HUES48 (cell line): ENCODE results near the gene SPDYE17.
"Not testable (repeated sequence)": the region's sequence is repeated elsewhere in the genome, so short reads cannot be mapped to it uniquely, and the experiment has no call there.

Source experiments
- H3K27ac ChIP-seq: one replicate; pipeline ENCODE4 v1.7.0; 2013; ENCODE audit warnings: low read depth, low read length, inconsistent platforms
- H3K27me3 ChIP-seq: 2 replicates; pipeline ENCODE4 v1.6.1; 2013; ENCODE audit warnings: mild to moderate bottlenecking, low read length; ENCODE audit not compliant: control insufficient read depth, insufficient read depth
- H3K36me3 ChIP-seq: 2 replicates; pipeline ENCODE4 v1.6.1; 2013; ENCODE audit warnings: low read length; ENCODE audit not compliant: control insufficient read depth, insufficient read depth
- H3K4me1 ChIP-seq: 2 replicates; pipeline ENCODE4 v1.6.1; 2013; ENCODE audit warnings: mild to moderate bottlenecking, low read length; ENCODE audit not compliant: control insufficient read depth, insufficient read depth
- H3K4me3 ChIP-seq: 2 replicates; pipeline ENCODE4 v1.5.1; 2013; ENCODE audit warnings: mild to moderate bottlenecking, low read depth, low read length
- H3K9ac ChIP-seq: 2 replicates; pipeline ENCODE4 v1.6.1; 2013; ENCODE audit warnings: mild to moderate bottlenecking, low read depth, low read length, moderate library complexity
- H3K9me3 ChIP-seq: 2 replicates; pipeline ENCODE4 v1.6.1; 2013; ENCODE audit warnings: low read length; ENCODE audit not compliant: control insufficient read depth, insufficient read depth

The SPDYE17 gene

DNA sequence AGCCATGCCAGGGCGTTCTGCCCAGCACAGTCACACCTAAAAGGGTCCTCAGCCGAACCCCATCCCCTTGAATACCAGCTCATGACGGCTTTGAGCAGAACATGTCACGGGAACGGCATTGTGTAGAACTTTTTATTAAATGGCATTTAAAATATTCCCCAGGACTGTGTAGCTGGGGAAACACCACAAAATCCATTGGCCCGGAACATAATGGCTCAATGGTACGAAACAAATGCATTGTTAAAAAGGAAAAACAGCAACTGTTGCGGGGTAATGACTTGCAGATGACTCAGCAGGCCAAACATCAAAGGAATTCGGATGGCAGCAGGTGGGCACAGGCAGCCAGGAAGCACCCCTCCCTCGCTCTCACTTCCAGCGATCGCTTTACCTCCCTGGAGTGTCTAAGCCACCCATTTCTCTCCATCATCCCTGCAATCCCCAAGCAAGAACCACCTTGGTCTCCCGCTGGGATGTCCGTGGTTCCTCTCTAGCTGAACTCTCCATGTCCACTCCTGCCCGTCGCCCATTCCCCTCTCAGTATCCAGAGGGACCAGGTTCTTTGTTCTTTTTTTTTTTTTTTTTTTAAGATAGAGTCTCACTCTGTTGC is 22.0 kb downstream of the SPDYE17 start:
- H3K4me3 ChIP-seq, H3K9ac ChIP-seq, H3K4me1 ChIP-seq, H3K36me3 ChIP-seq, H3K27me3 ChIP-seq, H3K9me3 ChIP-seq: not testable (repeated sequence)
- H3K27ac ChIP-seq = peak overlapping the region; percentile 75

DNA sequence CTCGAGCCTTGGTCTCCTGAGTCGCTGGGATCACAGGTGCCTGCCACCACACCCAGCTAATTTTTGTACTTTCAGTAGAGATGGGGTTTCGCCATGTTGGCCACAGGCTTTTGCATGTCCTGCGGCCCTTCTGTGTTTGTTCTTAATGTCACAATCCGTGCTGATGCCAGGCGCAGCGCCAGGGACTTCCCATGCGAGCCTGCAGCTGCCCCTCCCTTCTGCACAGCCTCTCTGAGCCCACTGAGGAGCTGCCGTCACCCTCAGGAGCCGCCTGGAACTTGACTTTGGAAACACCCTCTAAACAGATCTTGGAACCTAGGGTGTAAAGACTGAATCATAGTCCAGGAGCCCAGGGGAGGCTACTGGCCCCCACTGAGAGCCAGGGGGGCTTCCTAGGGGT is 24.2 kb downstream of the SPDYE17 start:
- not testable (repeated sequence) for H3K9me3 ChIP-seq, H3K4me3 ChIP-seq, H3K27me3 ChIP-seq, H3K27ac ChIP-seq, H3K4me1 ChIP-seq, H3K36me3 ChIP-seq, H3K9ac ChIP-seq

DNA sequence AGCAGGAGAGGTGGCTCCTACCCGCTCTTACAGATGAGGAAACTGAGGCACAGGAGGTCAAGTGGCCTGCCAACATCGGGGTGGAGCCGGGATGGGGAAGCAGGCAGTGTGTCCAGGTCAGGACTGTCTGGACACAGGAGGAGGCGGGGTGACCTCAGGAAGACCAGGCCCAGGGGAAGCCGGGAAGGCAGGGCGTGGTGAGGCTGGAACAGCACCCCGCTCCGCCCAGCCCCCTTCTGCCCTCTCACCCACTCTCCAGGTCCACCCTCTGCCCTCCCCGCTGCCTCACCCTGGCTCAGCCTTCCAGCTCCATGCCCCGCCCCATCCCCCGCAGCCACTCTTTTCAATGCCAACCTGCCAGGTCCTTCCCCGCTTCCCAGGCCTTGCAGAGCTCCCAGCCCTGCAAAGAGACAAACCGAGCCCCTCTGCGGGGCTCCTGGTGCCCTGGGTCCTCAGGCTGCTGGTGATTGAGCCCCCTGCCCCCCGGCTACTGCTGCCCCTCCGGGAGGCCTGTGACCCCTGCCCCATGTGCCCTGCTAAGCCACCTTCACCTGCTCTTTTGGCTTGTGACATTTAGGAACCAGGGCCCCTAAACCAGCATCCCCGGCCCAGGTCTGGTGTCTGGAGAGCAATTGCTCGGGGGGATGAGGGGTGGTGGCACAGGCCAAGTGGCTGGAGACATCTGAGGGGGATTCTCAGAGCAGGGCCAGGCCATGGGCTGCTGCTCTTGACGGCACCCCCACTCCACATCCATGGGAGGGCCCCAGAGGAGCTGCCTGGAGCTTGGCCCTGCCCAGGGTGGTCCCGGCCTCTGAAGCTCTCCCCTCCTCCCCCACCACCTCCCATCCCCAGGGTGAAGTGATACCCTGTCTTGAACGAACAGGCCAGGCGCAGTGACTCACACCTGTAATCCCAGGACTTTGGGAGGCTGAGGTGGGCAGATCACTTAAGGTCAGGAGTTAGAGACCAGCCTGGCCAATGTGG is 25.7 kb downstream of the SPDYE17 start:
- H3K27ac ChIP-seq, H3K9me3 ChIP-seq, H3K4me3 ChIP-seq, H3K36me3 ChIP-seq, H3K4me1 ChIP-seq, H3K9ac ChIP-seq, H3K27me3 ChIP-seq: not testable (repeated sequence)

DNA sequence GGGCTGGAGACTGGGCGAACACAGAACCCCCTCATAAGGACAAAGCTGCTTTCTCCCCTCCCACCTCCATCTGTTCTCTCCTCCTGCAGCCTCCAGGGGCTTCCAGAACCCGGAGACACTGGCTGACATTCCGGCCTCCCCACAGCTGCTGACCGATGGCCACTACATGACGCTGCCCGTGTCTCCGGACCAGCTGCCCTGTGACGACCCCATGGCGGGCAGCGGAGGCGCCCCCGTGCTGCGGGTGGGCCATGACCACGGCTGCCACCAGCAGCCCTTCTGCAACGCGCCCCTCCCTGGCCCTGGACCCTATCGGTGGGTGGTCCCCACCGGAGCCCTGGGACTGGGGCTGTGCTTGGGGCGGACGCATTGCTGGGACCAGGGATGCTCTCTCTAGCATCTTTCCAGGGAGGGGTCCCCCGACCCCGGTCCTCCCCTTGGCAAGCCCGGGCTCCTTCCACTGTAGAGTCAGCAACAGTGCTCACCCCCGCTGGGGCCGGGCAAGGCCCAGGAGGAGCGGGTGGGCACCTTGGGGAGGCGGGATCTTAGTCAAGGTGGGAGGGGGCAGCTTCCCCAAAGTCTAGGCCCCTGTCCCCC is 26.6 kb downstream of the SPDYE17 start:
- H3K4me1 ChIP-seq, H3K4me3 ChIP-seq, H3K9ac ChIP-seq, H3K36me3 ChIP-seq, H3K27me3 ChIP-seq, H3K9me3 ChIP-seq, H3K27ac ChIP-seq: not testable (repeated sequence)

DNA sequence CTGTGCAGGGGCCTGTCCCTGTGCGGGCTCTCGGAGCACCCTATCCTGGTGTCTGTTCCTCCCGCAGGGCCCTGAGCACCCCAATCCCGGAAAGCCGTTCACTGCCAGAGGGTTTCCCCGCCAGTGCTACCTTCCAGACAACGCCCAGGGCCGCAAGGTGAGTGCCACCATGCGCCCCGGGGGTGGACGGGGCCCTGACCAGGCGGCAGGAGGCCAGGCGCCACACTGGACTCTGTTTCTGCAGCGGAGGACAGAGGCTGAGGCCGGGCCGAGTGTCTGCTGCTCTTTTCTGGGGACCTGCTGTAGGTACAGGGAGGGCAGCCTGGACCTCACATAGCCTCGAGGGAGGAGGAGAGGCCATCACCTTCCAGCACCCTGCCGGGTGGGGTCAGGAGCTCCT is 28.0 kb downstream of the SPDYE17 start:
- H3K27me3 ChIP-seq, H3K9ac ChIP-seq: not testable (repeated sequence)

DNA sequence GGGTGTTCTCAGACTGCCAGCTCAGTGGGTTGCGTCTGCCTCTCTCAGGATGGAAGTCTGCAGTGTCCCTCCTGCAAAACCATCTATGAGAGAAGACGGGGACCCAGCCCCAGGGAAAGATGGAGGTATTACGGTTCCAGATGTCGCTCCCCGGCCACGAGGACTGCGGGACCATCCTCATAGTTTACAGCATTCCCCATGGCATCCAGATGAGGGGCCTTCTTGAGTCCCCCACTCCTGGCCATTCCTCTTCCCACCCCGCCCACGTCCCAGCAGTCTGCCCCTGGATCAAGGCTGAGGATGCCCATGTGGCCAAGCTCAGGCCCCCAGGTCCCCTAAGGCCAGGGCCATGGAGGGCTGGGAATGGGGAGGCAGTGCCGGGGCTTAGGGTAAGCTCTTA is 28.9 kb downstream of the SPDYE17 start:
- H3K9ac ChIP-seq, H3K9me3 ChIP-seq, H3K4me1 ChIP-seq, H3K27ac ChIP-seq, H3K27me3 ChIP-seq, H3K4me3 ChIP-seq, H3K36me3 ChIP-seq: not testable (repeated sequence)

More for the DNA sequence above, 28.0 kb downstream of the SPDYE17 start:
- H3K36me3 ChIP-seq, H3K9me3 ChIP-seq, H3K27ac ChIP-seq, H3K4me1 ChIP-seq, H3K4me3 ChIP-seq: not testable (repeated sequence)

DNA sequence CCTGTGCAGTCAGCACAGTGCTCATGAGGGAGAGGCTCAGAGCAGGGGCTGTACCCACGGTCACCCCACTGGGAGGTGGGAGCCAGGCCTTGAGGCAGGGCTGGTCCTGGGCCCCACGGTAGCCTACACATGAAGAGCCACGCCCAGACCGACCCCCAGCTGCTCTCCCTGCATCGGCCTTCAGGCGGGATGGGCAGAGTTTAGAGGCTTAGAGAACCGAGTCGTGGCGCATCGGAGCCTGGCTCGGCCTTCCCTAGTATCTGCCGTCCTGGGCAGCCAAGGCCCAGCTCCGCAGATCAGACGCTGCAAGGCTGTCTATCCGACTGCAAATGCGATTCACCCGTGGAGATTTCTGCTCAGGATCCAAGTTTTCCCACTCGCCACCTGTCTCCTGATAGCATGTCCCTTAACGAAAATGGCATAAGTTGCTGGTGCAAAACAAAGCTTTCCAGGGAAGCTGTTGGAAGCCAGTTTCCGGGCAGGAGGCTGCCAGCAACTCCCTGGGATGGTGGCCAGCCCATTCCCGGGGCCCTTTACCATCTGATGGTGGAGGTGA is 29.4 kb downstream of the SPDYE17 start:
- H3K9ac ChIP-seq, H3K9me3 ChIP-seq, H3K4me1 ChIP-seq, H3K4me3 ChIP-seq, H3K36me3 ChIP-seq, H3K27ac ChIP-seq, H3K27me3 ChIP-seq: not testable (repeated sequence)

DNA sequence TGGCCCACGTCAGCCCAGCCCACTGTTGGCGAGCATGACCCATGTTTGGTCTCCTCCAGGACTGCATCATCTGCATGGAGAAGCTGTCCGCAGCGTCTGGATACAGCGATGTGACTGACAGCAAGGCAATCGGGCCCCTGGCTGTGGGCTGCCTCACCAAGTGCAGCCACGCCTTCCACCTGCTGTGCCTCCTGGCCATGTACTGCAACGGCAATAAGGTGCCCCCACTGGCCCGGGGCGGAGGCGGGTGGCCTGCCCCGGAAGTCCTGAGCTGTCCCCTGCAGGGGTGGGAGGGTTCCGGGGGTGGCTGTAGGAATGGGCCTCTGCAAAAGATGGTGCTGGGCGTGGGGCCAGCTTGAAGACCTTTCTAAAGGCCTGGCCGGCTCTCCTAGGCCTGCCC is 30.1 kb downstream of the SPDYE17 start:
- H3K27ac ChIP-seq, H3K4me1 ChIP-seq, H3K36me3 ChIP-seq, H3K9me3 ChIP-seq, H3K9ac ChIP-seq, H3K4me3 ChIP-seq, H3K27me3 ChIP-seq: not testable (repeated sequence)

DNA sequence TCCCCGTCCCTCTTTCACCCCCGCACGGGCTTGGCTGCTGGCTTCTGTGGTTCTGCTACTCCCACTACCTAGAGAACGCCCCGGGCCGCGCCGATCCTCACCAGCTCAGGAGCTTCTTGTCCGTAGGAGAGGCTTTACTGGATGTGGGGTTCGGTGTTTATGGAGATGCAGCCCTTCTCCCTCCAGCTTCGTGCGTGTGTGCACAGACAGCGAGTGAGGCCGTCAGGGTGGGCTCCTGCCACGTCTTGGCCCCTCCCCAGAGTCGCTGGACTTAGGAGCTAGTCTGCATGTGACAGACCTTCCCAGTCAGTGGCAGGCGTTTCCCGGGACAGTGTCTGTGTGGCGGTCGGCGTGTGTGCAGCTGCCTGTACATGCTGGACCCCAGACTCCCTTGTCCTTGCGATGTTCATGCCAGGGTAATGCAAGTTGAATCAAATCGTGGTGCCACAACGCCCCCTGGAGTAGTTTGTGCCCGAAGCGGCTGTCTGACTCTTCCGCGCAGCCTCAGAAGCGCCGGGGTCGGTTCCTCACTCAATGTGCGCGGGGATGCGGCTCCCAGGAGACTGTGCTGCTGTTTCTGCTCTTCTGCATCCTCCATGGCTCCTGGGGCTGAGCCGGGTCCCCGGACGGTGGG is 32.6 kb downstream of the SPDYE17 start:
- not testable (repeated sequence) for H3K4me3 ChIP-seq, H3K4me1 ChIP-seq, H3K27me3 ChIP-seq, H3K36me3 ChIP-seq, H3K27ac ChIP-seq, H3K9ac ChIP-seq, H3K9me3 ChIP-seq

DNA sequence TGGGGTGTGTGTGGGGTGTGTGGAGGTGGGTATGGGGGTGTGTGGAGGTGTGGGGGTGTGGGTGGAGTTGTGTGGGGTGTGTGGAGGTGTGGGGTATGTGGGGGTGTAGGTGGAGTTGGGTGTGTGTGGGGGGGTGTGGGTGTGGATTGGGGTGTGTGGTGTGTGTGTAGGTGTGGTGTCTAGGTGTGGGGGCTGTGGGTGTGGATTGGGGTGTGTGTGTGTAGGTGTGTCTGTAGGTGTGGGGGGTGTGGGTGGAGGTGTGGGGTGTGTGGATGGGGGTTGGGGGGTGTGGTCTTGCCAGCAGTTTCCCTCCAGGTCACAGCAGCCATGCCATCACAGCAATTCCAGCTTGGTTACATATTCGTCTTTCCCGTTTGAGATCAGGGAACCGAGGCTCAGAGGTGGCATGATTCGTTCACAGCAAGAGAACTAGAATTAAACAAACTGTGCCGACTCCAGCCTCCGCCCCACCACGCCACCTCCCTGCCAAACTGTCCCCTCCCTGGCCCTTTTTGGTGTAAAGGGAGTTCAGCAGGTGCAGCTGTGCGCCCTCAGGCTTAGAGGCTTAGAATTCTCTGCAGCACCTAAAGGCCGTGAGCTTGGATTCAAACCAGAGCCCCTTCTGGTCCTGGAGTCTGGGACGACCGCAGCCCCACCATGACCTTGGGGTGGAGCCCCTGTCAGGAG is 33.3 kb downstream of the SPDYE17 start:
- not testable (repeated sequence) for H3K27me3 ChIP-seq, H3K9ac ChIP-seq, H3K27ac ChIP-seq

More for the DNA sequence above, 33.3 kb downstream of the SPDYE17 start:
- H3K36me3 ChIP-seq, H3K9me3 ChIP-seq, H3K4me1 ChIP-seq, H3K4me3 ChIP-seq: not testable (repeated sequence)
